Fibroblast of skin of back (primary cell): ENCODE results near the gene SLC28A3.

ENCODE experiments used
- DNase-seq: peaks from one replicate; pipeline ENCODE4 v3.0.0-alpha.2; 2013

The SLC28A3 gene

GRCh38 chr9:84235511-84235910, 105.0 kb downstream of the SLC28A3 start:
- DNase-seq: no peak

GRCh38 chr9:84230355-84231145, 110.0 kb downstream of the SLC28A3 start:
- DNase-seq: no peak

- DNase-seq: no peak
Measured at GRCh38 chr9:84229191-84229590, 111.4 kb downstream of the SLC28A3 start.

GRCh38 chr9:84228130-84228720, 112.3 kb downstream of the SLC28A3 start:
- no peak for DNase-seq

GRCh38 chr9:84226126-84226525, 114.4 kb downstream of the SLC28A3 start:
- DNase-seq: no peak
